Upper lobe of left lung (tissue), 4 donors: ENCODE results near the gene FNBP1L.

Experiments used
- POLR2A ChIP-seq, 4 donors: fragments of 450-650 bp; IDR thresholded peaks; one replicate each; pipeline ENCODE4 v1.5.1; 2016 to 2017; ENCODE audit warnings: antibody characterized with exemption in 4 of 4, mild to moderate bottlenecking in 2 of 4
- POLR2AphosphoS5 ChIP-seq, 2 donors: sonication (generic); formaldehyde crosslinking; IDR thresholded peaks; one replicate each; pipeline ENCODE4 v1.5.1; 2017; ENCODE audit warnings: antibody characterized with exemption in 2 of 2
- TF ChIP-seq, protein P1 (sequence below), 6 experiments: fragments of 450-650 bp in 4 of 6; fragments of 200-600 bp in 2 of 6; sonication (generic) in 2 of 6; IDR thresholded peaks; one replicate each; pipeline ENCODE4 v1.5.1; 2016 to 2019; ENCODE audit warnings: antibody characterized with exemption in 6 of 6

DNA sequence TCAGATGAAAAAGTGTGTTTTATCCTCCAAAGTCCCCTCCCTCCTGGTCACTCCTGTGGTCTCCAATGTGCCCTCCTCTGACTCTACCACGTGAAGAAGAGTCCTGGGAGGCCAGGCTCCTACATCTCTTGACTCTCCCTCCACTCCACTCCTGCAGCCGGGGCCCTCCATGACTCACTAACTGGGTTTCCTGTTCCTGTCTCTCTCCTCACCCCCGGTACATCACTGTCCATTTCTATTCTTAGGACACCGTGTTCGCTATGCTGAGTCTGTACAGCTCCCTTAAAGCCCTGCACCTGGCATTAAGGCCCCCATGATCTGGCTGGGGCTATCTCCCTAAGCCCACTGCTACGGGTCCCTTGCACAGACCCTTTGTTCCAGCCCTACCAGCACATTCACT, 140.3 kb downstream of the FNBP1L start:
- no peak for TF ChIP-seq POLR2A (IDR thresholded peaks at IDR 0.05)
- TF ChIP-seq, protein P1, sequence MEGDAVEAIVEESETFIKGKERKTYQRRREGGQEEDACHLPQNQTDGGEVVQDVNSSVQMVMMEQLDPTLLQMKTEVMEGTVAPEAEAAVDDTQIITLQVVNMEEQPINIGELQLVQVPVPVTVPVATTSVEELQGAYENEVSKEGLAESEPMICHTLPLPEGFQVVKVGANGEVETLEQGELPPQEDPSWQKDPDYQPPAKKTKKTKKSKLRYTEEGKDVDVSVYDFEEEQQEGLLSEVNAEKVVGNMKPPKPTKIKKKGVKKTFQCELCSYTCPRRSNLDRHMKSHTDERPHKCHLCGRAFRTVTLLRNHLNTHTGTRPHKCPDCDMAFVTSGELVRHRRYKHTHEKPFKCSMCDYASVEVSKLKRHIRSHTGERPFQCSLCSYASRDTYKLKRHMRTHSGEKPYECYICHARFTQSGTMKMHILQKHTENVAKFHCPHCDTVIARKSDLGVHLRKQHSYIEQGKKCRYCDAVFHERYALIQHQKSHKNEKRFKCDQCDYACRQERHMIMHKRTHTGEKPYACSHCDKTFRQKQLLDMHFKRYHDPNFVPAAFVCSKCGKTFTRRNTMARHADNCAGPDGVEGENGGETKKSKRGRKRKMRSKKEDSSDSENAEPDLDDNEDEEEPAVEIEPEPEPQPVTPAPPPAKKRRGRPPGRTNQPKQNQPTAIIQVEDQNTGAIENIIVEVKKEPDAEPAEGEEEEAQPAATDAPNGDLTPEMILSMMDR (IDR thresholded peaks at IDR 0.05) = no peak
- no peak for TF ChIP-seq POLR2AphosphoS5 (IDR thresholded peaks at IDR 0.05)
